GM13976 (cell line): ENCODE measurements around the gene SKI.

Source experiments
- DNase-seq: peaks from one replicate; pipeline ENCODE4 v3.0.0; 2012; ENCODE audit warnings: low spot score
- CTCF ChIP-seq: IDR thresholded peaks from 2 replicates; pipeline ENCODE4 v1.5.1; 2012; ENCODE audit warnings: borderline replicate concordance, mild to moderate bottlenecking; ENCODE audit not compliant: insufficient read depth; ENCODE audit errors: extremely low read depth, missing control alignments, control extremely low read depth
- in situ Hi-C: fragments of 300-500 bp; cut with MboI; formaldehyde crosslinking; loops from one replicate; pipeline ENCODE4 v1.12.0; 2022; ENCODE audit warnings: low sequenced_read_pairs, mixed read lengths, inconsistent platforms; ENCODE audit not compliant: unreplicated experiment

The SKI gene

GRCh38 chr1:2235300-2235998 lies 7.3 kb downstream of the SKI start:
- TF ChIP-seq CTCF = no peak
- in situ Hi-C loops = no loop called here
- no peak for DNase-seq

- in situ Hi-C loops = no loop called here
- TF ChIP-seq CTCF = no peak
- no peak for DNase-seq
Measured at GRCh38 chr1:2236695-2237677, 8.9 kb downstream of the SKI start.

GRCh38 chr1:2237773-2238172 lies 9.7 kb downstream of the SKI start:
- no peak for TF ChIP-seq CTCF
- DNase-seq = no peak
- in situ Hi-C loops = no loop called here

- no peak for TF ChIP-seq CTCF
- DNase-seq = no peak
- in situ Hi-C loops = no loop called here
Measured at GRCh38 chr1:2238361-2239012, 10.4 kb downstream of the SKI start.

DNA sequence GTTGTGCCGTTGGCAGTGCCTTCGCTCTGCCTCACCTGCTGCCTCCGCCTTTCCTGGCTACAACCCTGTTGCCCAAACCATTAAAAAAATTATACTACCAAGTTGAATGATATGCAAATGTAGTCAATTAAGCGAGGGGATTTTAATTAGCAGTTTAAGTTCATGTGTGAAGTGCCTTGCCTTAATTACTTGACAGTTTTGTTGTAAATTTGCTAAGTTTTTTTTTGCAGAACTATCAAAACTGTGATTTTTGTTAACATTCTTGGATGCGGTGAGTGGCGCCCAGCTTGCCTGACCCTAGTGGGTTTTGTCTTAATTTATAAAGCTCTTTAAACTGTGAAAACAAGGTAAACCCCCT lies 10.9 kb downstream of the SKI start:
- no peak for TF ChIP-seq CTCF
- in situ Hi-C loops = no loop called here
- no peak for DNase-seq

DNA sequence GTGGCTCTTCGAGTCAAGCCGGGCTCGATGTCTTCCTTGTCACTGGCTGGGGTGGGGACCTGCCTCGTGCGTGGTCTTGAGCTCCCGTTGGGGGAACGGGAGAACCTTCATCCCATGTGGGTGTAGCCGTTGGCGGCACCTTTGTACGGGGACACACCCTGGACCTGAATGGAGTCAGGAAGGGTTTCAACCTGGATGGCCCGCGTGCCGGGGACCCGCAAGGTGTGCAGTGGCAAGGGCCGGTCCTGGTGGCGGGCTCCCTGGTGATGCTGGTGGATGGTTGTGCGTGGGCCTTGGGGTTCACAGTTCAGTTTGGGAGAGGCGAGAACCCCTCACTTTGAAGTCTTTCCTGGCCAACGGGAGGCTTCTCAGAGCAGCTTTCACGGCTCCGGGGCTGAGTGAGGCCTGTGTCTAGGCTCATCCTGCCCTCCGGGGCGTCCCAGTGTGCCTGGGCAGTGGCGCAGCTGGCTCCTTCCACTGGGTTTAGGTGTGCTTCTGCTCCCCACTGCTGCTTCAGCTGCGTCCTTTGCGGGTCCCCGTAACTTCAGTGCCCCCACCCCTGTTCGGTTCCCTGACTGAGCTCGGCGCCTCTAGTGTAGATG lies 11.4 kb downstream of the SKI start:
- in situ Hi-C loops = no loop called here
- no peak for TF ChIP-seq CTCF
- no peak for DNase-seq
